UCSD-AML1 (cell line): ENCODE results near the gene FAM187B.
"Not testable (repeated sequence)": the region's sequence is repeated elsewhere in the genome, so short reads cannot be mapped to it uniquely, and the experiment has no call there.

Experiments
- DNase-seq: peaks from one replicate; lab custom pipeline; 2025; ENCODE audit not compliant: unreplicated experiment; lab: John Stamatoyannopoulos, UW

Gene FAM187B

DNA sequence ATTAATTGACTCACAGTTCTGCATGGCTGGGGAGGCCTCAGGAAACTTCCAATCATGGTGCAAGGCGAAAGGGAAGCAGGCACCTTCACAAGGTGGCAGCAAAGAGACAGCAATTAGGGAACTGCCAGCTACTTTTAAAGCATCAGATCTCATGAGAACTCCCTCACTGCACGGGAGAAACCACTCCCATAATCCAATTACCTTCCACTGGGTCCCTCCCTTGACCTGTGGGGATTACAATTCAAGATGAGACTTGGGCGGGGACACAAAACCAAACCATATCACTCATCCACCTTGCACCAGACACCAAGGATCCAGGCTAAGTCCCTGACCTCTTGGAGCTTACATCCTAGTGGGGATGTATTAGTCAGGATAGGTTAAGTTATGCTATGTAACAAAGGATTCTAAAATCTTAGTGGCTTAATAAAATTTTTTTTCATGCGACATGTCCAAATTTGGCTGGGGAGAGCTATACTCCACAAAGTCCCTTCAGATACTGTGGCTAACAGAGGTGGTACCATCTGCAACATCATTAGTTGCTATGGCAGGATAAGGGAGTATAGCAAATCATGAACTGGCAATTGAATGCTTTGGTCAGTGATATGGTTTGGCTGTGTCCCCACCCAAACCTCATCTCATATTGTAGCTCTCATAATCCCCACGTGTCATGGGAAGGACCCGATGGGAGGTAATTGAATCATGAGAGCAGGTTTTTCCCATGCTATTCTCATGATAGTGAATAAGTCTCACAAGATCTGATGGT, 8.3 kb upstream of the FAM187B start:
- DNase-seq: no peak

DNA sequence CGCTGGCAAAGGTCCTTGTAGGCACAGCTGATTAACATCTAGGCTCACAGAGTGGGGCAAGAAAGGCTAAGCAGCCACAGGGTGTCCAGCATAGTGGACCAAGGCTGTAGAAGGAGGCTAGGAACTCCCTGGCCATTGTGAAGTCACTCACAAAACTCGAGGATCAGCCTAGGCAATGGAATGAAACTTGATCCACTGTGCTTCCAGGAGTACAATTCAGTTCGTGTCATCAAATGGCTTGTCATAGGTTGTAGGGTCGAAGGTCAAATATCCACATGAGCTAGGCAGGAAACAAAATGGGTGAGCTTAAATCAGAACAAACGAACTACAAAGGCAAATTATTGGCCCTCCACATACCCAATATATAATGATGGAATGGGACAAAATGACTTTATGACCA, 4.4 kb upstream of the FAM187B start:
- no peak for DNase-seq

DNA sequence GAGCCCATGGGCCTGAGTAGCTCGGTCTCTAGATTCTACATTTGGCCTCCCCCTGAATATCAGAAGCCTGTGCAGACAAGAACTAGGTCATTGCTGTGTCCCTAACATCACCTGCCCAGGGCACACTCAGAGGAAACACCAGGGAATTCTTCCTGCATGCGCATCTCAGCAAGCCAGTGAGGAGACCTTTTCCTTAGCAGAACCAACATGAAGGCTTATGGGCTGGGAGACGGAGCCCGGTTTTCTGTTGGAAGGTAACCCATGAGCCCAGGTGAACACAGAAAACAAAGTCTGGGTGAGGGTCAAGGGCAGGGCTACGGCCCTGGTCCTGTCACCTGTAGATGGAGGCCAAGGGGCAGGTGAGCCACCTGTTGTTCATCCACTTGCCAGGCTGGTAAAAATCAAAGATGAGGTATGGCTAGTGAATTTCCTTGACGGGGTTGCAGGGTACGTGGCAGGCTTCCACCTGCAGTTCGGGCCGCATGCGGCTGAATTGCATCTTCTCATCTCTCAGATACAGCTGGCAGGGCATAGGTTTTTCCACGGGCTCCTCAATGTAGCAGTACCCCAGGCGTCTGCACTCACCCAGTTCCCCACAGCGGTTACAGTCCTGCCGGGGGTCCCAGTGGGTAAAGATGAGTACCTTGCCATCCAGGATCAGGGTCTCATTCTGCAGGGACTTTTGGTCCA, 3.6 kb upstream of the FAM187B start:
- no peak for DNase-seq

DNA sequence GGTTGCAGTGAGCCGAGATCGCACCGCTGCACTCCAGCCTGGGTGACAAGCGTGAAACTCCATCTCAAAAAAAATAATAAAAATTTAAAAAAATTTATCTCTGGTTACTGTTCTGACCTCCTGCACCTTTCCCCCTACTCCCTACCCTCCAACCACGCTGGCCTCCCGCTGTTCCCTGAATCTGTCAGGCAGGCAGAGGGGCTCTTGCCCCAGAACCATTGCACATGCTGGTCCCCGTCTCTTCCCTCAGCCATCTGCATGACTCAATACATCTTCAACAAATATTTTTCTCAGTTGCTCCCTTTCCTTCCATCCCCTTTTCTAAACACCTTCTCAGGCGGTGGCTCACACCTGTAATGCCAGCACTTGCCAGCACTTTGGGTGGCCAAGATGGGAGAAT, 1.1 kb upstream of the FAM187B start:
- DNase-seq: no peak

DNA sequence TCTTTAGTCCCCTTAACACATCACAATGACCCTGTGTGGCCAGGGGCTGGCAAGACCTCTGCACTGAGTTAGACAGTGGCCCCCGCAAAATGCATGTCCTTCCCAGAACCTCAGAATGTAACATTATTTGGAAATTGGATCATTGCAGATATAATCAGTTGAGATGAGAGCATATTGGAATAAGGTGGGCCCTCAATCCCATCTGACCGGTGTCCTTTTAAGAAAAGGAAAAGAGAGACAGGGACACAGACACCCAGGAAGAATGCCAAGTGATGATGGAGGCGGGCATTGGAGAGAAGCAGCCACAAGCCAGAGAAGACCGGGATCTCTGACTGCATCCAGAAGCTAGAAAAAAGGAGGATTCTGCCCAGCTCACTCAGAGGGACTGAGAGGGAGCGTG, 1.8 kb downstream of the FAM187B start:
- no peak for DNase-seq

DNA sequence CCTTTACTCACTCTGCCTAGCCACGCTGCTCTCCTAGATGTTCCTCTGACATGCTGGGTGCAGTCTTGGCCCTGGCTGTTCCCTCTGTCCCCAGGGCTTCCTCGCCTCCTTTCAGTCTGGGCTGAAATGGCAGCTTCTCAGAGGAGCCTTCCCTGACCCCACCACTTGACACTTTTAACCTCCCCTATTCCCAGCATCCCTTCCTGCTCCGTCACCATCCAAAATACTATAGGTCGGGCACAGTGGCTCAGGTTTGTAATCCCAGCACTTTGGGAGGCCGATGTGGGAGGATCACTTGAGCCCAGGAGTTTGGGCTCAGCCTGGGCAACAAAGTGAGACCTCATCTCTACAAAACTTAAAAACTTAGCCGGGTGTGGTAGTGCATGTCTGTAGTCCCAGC, 2.6 kb downstream of the FAM187B start:
- DNase-seq: no peak

DNA sequence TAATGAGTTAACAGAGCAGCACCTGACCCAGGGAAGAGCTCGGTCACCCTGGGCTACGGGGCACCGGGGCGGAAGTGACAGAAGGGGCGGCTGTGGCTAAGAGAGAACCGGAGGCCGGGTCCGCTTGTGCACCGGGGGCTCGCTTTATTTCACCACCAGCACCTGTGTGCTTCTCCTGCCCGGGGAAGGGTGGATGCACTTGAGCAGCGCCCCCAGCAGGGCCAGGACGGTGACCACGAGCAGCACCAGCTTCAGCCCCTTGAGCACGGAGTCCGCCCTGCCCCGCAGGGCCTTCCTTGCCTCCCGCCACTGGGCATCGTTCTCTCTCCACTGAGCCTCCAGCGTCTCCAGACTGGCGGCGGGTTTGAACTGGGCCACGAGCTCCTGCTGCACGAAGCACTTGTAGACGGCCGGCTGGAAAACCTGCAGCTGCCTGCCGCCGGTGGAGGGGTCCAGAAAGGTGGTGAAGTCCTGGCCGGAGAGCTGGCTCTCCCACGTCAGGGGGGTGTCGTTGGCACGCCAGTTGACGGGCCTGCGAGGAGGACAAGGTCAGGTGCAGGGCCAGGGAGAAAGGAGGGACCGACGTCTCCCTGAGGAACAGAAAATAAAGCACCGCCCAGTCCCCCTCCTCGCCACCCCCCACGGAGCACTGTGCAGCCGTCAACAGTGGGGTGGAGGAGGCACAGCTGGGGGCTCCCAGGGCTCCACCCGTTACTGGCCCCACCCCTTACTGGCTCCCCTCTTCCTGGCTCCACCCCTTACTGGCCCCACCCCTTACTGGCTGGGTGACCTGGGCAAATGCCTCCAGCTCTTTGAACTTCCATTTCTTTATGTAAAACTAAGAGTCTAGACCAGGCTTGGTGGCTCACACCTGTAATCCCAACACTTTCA, 3.6 kb downstream of the FAM187B start:
- DNase-seq: no peak

DNA sequence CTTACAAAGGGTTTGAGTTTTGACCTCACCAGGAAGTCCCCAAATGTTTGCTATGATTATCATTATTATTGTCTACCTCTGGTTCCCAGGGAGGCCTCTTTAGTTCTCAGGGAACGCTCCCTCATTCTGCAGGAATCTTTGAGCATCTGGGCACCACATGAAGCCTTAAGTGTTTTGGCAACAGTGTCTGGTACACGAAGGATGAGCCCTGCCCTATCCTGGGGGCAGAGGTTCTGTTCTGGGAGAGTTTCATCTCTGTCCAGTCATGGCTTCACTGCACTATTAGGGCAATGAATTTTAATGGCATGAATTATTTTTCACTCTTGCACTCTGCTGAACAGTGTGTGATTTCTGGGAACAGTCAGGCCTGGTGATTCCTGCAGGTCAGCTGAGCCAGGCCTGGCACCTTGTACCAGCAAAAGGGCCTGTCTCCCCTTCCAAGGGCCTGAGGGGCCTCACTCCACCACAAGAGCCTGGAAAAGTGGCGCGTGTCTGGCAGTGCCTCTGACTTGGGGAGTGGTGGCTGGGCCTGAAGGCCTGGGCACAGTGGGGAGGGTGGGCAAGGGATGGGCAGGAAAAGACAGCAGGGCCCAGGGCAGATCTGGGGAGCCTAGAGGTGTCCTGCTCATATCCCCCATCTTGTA, 4.6 kb downstream of the FAM187B start:
- no peak for DNase-seq

DNA sequence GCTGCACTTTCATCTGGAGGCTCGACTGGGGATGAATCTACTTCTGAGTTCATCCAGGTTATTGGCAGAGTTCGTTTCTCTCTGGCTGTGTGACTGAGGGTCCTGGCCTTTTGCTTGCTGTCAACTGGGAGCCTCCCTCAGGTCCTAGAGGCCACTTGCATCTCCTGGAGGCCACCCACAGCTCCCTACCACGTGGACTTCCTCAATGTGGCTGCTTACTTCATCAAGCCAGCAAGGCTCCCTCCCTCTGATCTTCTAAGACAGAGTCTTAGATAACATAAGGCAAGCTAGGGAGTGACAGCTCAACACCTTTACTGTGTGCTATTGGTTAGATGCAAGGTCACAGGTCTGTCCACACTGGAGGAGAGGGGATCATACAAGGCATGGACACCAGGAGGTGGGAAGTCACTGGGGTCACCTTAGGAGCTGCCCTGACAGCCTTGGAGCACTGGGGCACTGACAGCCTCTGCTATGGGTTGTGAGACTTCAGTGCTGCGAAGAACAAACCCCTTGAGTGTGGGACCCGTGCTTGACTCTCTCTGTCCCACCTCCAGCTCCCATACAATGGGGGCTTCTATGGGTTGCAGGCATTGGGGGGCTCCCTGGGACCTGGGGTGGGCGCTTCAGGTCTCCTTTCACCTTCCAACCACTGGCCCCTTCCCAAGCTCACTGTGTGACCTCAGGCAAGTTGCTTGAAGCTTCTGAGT, 5.3 kb downstream of the FAM187B start:
- DNase-seq: no peak

DNA sequence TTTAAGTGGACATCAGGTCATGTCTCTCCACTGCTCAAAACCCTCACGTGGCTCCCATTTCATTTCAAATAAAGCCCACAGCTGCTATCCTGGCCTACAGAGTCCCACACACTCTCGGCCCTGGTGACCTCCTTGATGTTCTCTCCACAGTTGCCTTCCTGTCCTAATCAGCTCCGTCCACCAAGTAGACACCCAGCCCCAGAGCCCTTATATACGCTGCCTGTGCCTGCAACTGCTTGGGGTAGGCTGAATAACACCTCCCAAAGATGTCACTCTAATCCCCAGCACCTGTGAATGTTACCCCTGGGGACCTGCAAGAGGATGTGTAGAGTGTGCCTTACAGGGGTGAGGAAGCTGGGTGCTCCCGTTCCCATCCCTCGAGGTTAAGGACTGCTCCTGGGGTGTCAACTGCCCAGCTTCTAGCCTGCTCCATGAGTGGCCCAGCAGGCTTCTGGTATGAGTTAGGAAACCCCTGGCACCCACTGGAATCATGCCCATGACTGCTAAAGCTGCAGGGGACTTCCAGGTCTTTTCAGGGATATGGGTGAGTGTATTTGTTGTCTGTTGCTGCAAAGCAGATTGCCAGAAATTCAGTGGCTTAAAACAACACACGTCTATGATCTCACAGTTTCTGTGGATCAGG, 6.0 kb downstream of the FAM187B start:
- no peak for DNase-seq

DNA sequence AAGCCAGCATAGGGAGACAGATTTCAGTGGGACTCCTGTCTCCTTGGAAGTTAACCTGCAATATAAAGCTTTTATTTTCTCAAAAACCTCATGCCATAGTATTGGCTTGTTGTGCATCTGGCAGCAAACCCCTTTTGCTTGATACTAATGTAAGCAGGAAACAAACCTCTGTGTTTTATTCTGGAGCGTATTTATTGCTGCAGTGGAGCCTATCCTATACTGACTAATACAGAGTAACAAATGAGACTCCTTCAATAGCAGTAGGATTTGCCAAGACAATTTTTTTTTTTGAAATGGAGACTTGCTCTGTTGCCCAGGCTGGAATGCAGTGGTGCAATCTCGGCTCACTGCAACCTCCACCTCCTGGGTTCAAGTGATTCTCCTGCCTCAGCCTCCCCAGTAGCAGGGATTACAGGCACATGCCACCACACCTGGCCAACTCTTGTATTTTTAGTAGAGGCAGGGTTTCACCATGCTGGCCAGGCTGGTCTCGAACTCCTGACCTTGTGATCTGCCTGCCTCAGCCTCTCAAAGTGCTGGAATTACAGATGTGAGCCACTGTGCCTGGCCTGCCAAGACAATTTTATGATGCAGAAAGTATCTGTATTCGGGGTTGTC, 7.5 kb downstream of the FAM187B start:
- DNase-seq: not testable (repeated sequence)

DNA sequence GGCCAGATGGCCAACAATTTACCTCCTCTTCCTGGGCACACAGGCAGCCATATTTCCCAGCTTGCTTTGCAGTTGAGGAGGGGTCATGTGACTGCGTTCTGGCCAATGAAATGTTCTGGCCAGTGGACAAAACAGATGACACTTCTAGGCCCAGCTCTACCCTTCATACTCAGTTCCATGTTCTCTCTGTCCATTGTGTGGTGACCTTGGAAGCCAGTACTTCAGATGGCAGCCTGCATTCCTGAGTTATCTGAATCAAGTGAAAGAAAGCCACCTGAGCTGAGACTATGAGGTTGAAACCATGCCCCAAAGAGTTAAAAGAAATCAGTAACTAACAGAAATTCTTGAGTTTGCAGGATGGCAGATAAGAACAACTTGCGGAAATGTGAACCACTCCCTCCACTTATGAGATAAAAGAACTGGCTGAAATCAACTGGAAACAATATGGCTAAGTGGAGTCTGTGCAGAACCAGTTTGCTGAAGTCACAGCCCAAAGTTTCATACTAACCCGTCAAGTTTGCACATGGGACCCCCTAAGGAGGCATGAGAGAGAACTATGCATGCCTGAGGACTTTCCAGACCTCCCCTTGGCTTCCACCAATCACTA, 8.1 kb downstream of the FAM187B start:
- DNase-seq: no peak

DNA sequence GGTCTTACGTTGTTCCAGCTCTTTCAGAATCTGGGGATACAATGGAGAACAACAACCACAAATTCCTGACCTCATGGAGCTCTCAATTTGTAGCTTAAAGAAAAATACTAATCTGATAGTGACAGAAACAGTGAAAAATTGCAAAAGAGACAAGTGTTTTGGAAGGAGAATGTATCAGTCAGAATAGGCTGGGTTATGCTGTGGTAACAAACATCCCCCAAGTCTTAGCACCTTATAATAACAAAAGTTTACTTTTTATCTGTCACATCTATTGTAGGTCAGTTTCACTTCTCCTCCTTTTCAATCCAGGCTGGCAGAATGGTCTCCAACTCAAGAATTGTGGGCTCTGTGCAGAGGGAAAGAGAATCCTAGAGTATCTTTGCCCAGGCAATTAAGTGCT, 9.5 kb downstream of the FAM187B start:
- no peak for DNase-seq

DNA sequence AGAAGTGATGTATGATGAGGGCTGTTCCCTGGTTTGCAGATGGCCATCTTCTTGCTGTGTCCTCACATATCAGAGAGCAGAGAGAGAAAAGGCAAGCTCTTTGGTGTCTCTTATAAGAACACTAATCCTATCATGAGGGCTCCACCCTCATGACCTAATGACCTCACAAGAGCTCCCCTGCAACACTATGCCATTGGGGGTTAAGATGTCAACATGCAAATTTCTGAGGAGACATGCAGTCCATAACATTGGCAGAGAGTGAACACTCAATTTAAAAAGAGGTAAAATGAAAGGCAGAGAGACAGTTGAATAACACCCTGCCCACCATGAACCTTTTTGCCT, 10.9 kb downstream of the FAM187B start:
- no peak for DNase-seq

DNA sequence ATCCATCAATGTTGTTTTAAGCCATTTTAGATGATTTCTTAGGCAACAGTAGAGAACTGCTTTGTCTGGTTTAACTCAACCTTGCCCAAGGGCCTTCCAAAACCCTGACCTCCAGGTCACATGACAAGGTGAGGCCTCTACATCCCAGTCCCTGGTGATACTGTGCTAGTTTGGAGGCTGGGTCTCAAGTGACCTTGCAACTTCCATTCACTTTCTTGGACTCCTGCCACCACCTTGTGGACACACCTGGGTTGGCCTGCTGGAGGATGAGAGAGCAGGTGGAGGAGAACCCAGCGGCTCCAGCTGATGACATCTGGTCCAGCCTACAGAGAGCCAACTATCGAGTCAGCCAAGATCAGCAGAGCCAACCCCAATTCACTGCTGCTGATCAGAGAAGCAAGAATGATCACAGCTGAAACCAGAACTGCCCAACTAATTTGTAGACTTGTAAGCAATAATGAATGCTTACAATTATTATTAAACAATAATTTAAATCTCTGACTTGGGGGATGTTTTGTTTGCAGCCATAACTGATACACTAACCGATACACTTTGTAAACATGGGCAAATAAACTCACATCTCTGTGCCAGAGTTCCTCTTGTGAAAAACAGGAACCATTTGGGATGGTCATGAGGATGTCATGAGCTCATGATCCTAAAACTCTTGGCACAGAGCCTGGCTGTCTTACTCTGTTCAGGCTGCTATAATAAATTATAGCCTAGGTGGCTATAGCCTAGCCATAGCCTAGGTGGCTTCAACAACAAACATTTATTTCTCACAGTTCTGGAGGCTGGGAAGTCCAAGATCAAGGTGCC, 11.5 kb downstream of the FAM187B start:
- DNase-seq: no peak

DNA sequence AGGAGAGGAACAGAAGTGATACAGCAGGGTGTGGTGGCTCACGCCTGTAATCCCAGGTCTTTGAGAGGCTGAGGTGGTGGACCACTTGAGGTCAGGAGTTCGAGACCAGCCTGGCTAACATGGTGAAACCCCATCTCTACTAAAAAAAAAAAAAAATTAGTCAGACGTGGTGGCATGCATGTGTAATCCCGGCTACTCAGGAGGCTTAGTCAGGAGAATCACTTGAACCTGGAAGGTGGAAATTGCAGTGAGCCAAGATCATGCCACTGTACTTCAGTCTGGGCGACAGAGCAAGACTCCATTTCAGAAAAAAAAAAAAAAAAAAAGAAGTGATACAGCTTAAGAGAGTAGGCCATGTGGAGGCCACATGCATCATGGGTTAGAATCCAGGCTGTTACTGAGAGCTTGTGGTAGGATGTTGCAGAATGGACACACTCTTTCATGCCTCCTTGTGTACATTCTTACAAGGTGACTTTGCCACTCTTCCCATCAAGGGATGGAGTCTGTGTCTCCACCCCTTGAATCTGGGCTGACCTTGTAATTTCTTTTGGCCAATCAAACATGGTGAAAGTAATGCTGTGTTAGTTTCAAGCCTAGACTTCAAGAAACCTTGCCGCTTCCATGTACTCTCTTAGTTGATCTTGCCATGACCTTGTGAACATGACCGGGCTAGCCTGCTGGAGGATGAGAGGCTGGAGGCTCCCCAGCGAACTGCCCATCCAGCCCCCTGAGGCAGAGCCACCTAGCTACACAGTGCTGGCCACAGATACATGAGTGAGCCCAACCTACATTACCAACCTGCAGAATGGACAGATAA, 12.3 kb downstream of the FAM187B start:
- no peak for DNase-seq

DNA sequence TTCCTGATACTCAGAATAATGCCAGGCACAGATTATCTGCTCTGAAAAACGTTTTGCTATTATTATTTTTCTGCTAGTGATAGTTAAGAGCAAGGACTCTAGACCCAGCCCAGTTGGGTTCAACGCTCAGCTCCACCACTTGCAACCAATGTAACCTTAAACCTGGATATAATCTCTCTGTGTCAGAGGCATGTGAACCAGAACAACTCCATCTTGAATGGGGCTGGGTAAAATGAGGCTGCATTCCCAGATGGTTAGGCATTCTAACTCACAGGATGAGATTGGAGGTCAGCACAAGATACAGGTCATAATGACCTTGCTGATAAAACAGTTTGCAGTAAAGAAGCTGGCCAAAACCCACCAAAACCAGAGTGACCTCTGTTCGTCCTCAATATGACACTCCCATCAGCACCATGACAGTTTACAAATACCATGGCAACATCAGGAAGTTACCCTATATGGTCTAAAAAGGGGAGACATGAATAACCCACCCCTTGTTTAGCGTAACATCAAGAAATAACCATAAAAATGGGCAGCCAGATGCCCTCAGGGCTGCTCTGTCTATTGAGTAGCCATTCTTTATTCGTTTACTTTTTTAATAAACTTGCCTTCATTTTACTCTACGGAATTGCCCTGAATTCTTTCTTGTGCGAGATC, 13.6 kb downstream of the FAM187B start:
- DNase-seq: no peak
